ENCODE results near the gene ADAP1.

GRCh38 chr7:983004-983615, 28.6 kb upstream of the ADAP1 start, which contains the start of gene CYP2W1:
- no peak for TF ChIP-seq SUZ12 (IDR thresholded peaks at IDR 0.05; ENCODE audit: extremely low read depth, insufficient read depth, insufficient read length)
- TF ChIP-seq YY1 (IDR thresholded peaks at IDR 0.05; ENCODE audit: insufficient read depth, insufficient read length): no peak
- no peak for TF ChIP-seq ZNF274 (IDR thresholded peaks at IDR 0.05; ENCODE audit: low read depth, low read length)

Measured in NT2/D1 (cell line).